Prostate gland (tissue), 2 donors: ENCODE data around the gene KIAA0232.

Experiments used
- CTCF ChIP-seq, 4 experiments: fragments of 200-600 bp in 2 of 4; fragments of 450-650 bp in 2 of 4; sonication (generic) in 2 of 4; IDR thresholded peaks; 1 replicate in 3 of 4; 2 replicates in 1 of 4; pipeline ENCODE4 v1.5.1; 2016 to 2019; ENCODE audit warnings: antibody characterized with exemption in 4 of 4, mild to moderate bottlenecking in 2 of 4, moderate library complexity in 2 of 4
- POLR2A ChIP-seq: fragments of 450-650 bp; IDR thresholded peaks from one replicate; pipeline ENCODE4 v1.6.1; 2016; ENCODE audit warnings: antibody characterized with exemption, mild to moderate bottlenecking

DNA sequence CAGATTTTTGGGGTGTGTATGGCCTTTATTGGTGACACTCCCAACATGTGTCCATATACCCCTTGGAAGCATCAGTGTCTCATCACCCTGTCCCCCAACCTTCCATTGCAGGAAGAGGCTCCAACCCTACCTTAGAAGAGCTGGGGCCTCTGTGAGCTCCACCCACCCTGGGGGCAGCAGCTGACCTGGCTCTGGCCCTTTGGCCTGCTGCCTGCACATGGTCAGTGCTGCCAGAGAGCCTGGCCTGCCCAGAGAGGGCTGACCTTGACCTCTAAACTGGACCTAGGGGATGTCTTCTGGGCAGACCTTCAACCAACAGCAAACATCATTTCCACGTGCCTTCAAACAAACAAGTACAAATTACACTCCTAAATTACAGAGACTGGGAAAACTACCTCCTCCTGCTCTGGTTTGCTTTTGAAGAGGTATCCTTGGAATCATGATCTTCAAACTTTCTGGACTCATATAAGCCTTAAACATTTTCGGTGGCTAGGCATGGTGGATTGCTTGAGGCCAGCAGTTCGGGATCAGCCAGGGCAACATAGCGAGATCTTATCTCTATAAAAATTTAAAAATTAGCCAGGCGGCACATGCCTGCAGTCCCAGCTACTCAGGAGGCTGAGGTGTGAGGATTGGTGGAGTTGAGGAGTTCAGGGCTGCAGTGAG is 27.3 kb upstream of the KIAA0232 start:
- no peak for TF ChIP-seq CTCF (IDR thresholded peaks at IDR 0.05)
- no peak for TF ChIP-seq POLR2A
